Retina (tissue), 1 donor: Measurements from ENCODE around the gene FGF8.
A peak's percentile ranks its signal among the peaks of the same experiment; 100 is the strongest.

Source experiments
- DNase-seq: peaks from one replicate; pipeline ENCODE4 v3.0.0-alpha.2; 2016

Gene FGF8

DNA sequence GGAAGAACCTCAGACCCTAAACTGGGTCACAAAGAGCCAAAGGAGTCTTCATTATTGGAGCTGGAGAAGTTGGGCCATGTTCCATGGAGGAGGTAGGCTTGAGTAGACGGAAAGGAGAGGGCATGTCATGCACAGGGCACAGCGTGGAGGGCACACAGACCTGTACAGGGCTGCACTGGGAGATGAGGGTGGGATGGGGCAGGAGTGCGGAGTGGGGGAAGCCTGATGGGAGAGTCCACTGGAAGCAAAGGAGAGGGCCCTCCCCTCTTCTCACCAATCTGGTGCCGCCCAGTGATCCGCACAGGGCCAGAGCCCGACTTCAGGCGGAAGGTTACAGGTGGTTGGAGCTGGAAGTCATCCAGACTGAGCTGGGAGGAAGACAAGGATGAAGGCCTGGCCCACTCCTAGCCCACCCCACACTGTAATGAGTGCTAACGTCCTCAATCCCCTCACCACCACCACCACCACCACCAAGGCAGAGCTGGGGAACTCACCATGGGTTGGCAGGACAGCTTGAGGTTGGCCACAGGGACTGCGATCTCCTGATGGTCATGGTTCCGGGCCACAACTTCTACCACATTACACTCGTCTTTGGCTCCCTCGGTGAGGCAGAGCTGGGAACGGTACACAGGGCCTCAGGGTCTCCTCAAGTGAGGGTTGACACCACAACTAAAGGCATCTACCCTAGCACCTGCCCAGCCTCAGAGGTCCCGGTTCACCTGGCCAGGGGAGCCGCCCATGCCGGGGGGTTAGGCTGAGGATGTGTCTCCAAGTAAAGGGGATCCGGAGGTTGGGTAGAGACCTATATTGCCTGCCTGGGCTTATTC is 6.3 kb upstream of the FGF8 start:
- no peak for DNase-seq

GRCh38 chr10:101781655-101781983 is 5.7 kb upstream of the FGF8 start:
- DNase-seq, result no peak

DNA sequence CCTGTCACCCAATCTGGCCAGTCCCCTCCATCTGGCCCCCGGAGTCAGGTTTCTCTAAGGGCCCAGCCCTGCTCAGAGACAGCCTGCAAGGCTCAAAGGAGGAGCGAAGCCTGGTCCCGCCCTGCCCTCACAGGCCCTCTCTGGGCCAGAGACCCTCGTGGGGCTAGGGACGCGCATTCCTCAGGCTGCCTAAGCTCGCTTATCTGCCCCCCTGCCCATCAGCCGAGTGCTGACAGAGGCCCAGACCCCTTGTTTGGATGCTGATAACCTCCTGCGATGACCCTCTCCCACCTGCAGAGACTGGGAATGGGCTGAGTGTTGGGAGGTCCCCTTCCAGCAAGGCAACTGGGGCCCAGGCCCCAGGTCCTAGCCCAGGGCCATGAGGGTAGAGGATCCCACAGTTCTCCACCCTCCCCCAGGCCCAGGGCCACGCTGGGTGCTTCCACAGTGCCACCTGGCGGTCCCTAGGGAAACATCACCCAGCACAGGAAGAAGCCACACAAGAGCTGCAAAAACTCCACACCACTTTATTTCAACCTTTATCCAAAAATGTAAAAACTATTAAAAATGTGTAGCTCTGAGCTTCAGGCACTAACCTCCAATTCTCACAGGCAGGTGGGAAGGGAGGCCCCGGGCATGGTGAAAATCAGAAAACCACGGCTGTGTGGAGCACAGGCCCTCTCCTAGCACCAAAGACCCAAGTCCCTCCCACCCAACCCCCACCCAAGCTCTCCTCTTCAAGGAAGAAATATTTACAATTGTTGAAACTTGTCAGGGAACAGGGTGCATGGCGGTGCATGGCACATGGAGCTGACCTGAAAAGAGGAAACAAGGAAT is 5.1 kb upstream of the FGF8 start:
- DNase-seq, result peak; percentile 78

DNA sequence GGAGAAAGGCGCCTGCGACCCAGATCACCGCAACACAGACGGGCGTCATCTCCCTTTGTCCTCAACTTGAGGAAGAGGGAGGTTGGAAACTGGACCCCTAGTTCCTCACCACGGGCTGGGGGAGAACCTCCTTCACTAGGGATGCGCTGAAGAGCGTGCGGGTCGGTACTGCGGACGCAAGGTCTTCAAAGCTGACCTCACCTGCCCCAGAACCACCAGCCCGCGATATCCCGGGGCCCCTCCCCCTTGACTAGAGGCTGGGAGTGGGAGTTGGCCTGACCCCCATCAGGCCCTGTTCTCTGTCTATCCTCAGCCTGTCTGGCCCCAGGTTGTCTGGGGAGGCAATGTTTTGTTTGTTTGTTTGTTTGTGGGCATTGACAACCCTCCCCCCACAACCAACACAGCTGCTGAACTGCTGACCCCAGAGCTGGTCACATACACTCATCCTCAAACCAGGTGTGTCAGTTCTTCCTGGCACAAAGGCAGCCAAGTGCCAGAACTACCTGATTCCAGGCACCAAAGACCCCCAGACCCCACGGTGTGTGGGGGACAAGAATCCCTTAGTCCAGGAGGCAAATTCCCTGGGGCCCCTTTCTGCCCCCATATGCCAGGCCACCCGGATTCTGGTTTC is 4.4 kb upstream of the FGF8 start:
- no peak for DNase-seq

- peak; percentile 95 for DNase-seq
Observed at GRCh38 chr10:101779544-101780186, 3.8 kb upstream of the FGF8 start.

DNA sequence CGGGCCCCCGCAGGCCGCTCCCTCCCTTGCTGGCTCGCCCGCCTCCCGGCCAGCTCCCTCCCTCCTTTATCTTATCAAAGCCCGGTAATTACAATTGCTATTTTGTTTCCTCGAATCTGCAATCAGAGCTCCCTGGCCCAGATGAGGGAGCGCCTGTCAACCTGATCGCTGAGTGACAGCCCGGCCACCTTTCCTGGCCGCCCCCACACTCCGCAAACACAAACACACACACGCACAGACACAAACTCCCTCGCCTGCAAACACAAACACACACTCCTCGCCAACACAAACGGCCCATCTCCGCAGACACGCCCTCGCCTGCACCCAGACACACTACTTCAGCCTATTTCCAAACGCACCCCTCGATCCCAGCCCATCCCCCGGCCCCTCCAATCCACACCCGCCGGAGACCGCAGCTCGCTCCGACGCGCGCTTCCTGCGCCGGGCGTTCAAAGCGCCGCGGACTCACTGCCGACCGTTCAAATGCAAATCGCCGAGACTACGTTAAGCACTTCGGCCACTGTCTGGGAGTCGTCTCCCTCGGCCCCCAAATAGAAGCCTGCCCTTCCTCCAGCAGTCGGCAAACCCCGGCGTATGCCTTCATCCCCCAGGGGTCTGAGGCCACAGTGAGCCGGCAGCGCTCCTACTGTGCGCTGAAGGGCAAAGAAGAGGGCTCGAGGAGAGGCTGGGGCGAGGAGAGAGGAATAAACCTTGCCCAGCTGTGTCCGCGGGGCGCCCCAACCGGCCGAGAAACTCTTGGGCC is 3.0 kb upstream of the FGF8 start:
- peak; percentile 80 for DNase-seq

GRCh38 chr10:101778151-101778780 is 2.4 kb upstream of the FGF8 start:
- peak; percentile 27 for DNase-seq

GRCh38 chr10:101777619-101778145 is 1.8 kb upstream of the FGF8 start:
- DNase-seq, result peak; percentile 33

DNA sequence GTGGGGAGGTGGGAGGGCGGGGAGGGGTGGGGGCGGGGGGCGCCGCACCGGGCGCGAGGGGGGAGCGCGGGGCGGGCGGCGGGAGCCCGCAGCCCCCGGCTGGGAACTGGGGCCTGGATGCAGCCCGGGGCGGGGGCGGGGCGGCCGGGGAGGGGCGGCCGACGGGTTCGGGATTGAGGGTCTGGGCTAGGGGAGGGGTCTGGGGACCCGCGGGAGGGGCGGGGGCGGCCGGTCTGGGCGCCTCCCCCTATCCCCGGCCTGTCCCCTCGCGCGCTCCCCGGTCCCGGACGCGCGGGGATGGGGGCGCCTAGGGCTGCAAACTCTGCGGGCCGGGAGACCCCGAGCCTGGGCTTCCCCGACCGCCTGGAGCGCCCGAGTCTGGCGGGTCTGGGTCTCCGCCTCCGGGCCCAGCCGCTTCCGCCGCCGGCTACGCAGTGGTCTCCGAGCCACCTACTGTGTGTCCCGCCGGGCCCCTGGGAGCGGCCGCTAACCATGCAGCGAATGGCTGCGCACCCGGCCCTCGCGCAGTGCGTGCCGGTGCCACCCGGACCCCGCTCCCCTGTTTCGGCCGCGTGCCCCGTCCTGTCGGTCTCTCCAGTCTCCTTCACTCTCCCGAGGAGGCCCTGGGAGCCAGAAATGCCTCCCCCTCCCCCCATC is 375 bp upstream of the FGF8 start:
- DNase-seq, result peak; percentile 53

DNA sequence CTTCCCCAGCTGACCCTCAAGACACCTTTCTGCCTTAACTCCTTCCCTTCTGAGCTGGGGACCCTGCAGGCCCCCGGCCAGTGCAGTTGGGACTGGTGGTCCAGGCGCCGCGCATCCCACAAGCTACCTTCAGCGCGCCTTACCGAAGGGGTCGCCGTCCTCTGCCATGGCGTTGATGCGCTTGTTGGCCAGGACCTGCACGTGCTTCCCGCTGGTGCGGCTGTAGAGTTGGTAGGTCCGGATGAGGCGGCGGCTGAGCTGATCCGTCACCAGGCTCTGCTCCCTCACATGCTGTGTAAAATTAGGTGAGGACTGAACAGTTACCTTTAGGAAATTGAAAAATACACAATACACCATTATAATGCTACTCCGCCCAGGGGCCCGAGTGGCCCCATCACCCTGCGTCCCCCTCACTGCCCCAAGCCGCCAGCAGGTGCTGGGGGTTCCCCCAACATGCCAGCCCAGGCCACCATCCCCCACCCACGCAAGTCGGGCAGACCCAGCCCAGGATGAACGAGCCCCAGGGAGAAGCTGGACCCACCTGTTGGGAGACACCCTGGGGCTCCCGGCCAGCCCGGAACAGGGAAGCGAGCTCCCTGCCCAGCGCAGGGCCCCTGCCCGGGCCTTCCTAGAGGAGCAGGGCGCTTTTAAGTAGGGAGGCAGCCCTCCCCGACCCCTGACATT is 1.2 kb downstream of the FGF8 start:
- peak; percentile 49 for DNase-seq

- DNase-seq, result peak; percentile 41
Observed at GRCh38 chr10:101773923-101774588, 1.9 kb downstream of the FGF8 start.

DNA sequence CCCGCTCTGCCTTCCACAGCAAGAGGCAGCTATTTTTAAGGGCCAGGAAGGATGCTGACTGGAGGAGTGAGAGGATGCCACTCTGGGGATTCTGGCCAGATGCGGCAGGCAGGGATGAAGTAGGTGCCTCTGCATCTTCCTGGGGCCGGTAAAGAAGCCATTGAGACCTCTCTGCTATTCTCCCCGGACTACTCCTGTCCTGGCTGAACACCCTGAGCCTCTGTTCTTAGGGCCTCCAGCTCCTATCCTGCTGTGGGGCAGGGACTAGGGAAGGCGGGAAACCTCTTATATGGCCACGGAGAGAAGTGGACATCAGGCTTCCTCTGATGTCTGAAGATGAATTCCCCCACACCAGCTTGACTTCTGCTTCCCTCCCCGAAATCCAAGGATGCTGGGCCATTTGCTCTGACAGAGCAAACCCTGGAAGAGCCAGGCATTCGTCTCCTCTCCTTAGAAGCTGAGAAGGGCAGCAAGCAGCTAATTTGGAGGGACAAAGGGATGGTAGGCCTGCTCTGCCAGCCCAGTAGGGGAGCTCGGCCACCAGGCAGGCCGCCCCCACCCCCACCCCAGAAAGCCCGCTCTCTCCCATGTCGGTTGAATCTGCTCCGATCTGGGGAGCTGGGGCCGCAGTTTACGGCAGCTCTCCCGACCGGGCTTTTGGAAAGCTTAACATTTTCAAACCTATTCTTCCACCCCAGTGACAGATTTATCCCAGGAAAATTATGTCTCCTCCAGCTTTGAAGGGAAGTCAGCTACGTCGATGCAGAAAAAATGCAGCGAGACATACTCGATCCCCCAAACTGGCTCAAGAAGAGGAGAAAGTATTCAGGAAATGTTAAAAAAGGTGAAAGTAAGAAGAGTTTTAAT is 2.8 kb downstream of the FGF8 start:
- peak; percentile 50 for DNase-seq

GRCh38 chr10:101772017-101772894 is 3.7 kb downstream of the FGF8 start:
- peak; percentile 17 for DNase-seq

DNA sequence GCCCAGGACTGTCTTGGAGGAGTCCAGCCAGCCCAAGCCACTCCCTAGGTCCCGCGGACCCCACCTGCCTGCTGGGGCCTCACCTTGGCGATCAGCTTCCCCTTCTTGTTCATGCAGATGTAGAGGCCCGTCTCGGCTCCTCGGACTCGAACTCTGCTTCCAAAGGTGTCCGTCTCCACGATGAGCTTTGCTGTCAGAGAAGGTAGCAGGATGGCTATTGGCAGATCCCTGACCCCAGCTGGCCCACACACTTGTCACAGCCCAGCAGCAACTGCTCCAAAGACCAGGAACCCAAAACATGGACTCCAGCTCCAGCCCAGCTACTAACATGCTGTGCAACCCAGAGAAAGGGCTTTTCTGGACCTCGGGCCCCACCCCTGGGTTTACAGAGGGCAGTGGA is 4.5 kb downstream of the FGF8 start:
- DNase-seq, result no peak

DNA sequence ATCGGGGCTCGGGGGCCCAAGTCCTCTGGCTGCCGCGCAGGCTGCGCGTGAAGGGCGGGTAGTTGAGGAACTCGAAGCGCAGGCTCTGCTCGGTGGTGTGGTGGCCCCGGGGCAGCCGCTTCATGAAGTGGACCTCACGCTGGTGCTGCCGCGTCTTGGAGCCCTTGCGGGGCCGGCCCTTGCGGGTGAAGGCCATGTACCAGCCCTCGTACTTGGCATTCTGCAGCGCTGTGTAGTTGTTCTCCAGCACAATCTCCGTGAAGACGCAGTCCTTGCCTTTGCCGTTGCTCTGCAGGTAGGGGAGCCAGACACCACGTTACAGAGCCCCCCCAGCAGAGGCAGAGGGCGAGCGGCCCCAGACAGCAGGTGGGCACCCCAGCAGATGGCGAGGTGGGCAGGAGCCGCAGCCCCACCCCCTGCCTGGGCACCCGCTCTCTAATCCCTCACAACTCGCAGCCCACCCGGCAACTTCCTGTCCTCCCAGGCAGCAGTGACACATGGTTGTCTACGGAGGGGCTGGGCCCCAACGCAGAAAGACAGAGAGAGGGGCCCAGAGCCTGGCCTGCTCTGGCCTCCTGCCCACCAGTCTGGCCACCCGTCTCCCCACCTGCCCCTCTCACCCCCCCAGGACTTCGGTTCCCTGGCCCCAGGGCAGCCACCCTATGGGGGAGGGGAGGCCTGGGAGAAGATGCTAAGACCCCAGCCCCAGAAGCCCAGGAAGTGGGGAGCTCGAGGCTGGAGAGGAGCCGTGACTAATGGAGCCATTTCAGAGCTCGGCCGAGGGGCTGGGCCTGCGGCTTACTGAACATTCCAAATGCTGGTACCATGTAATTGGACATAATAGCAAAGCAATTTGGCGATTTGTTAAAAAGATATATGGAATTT is 5.3 kb downstream of the FGF8 start:
- DNase-seq, result no peak

- DNase-seq, result no peak
Observed at GRCh38 chr10:101769541-101770180, 6.3 kb downstream of the FGF8 start.
